GM18498 (cell line): ENCODE data around the gene RPH3AL.

Experiments
- ATAC-seq: cut with Tn5 transposase; IDR thresholded peaks from one replicate; pipeline ENCODE4 v1.9.1; 2021; ENCODE audit warnings: mild to moderate bottlenecking, moderate library complexity; ENCODE audit not compliant: unreplicated experiment

The RPH3AL gene

DNA sequence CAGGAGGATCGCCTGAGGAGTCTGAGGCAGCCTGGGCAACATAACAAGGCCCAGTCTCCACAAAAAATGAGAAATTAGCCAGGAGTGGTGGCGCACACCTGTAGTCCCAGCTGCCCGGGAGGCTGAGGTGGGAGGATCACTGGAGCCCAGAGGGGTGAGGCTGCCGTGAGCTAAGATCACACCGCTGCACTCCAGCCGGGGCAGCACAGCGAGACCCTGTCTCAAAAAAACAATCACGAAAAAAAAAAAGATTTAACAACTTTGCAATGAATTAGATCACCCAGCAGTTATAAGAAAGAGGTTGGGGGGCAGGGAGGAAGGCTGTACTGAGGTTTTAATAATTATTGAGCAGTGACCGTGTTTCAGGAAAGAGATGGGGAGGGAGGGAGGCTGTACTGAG is 49.4 kb downstream of the RPH3AL start:
- no peak for ATAC-seq

- ATAC-seq: no peak
Measured at GRCh38 chr17:302300-302698, 50.3 kb downstream of the RPH3AL start.

- ATAC-seq: no peak
Measured at GRCh38 chr17:301681-302299, 50.8 kb downstream of the RPH3AL start.

DNA sequence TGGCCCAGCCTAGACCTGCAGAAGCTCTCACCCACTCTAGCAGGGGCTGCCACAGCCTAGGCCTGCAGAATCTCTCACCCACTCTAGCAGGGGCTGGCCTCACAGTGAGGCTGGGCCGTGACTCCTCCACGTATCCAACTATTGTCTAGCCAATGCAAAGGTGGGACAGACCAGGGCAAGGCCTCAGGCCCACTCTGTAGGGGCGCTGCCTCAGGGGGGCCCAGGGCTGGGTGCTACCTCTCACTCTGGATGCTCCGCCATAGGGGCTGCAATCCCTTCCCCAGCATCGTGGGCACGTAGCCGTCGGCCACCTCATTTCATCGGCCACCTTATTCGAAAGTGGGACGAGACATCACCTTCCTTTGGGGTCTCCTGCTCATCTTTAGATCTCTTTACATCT is 51.7 kb downstream of the RPH3AL start:
- ATAC-seq: no peak

DNA sequence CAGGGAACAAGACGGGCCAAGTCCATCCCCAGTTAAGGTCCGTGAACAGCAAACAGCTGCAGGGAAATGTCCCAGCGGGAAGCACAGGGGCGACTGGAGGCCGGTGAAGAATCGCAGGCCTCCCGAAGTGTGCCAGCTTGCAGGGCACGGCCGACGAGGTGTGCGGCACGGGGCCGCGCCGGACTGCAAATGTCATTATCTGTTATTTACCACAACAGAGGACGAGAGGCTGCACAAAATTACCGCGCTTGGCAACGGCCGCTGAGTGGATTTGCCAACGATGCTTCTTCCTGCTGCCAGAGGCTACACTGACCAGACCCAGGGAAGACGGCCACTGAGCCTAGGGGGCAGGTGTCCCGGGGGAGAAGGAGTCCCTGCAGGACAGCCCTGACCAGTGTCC is 53.1 kb downstream of the RPH3AL start:
- ATAC-seq: no peak

DNA sequence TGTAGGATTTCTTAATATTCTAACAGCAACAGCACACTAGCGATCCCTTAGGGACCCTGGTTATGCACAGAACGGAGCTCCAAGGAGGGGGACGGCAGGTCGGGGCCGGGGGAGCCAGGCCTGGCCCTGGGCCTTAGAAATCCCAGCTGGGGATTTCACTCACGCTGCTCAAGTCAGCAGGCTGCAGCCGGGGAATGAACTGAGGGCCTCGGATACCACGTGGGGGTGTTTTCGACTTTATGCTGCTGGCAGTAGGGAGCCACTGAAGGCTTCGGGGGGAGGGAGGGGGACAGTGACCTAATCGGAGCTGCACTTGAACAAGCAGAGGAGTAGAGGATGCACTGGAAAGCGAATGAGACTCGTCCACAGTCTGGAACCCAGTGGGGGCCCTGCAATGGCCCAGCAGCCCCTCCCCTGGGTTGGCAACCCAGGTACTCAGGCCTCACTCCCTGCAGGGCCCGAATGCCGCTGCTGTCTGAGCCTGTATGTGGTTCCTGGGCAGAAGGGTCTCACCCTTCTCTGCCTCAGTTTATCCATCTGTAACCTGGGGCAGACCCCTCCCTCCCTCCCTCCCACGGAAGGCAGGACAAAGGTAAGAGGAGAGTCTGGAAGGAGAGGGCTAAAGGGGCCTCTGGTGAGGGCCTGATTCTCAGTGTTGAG is 53.7 kb downstream of the RPH3AL start:
- no peak for ATAC-seq

DNA sequence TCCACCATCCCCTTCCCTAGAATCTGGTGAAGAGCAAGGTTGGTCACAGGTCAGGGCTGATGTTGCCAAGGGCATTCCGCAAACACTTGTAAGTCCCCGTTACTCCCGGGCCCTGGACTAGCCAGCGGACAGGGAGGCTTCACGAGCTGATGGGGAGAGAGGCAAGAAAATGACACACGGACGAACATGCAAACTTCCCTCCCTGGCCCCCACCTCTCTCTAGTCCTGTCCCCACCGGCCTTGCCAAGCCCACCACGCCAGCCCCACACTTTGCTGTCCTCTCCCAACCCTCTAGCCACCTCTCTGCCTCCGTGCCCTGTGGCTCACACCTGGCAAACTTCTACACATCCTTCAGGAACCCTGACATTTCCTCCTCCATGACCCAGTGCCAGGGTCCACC is 54.8 kb downstream of the RPH3AL start:
- no peak for ATAC-seq

- ATAC-seq: no peak
Measured at GRCh38 chr17:296906-297690, 55.5 kb downstream of the RPH3AL start.

GRCh38 chr17:296379-296778 is 56.2 kb downstream of the RPH3AL start:
- ATAC-seq: no peak

DNA sequence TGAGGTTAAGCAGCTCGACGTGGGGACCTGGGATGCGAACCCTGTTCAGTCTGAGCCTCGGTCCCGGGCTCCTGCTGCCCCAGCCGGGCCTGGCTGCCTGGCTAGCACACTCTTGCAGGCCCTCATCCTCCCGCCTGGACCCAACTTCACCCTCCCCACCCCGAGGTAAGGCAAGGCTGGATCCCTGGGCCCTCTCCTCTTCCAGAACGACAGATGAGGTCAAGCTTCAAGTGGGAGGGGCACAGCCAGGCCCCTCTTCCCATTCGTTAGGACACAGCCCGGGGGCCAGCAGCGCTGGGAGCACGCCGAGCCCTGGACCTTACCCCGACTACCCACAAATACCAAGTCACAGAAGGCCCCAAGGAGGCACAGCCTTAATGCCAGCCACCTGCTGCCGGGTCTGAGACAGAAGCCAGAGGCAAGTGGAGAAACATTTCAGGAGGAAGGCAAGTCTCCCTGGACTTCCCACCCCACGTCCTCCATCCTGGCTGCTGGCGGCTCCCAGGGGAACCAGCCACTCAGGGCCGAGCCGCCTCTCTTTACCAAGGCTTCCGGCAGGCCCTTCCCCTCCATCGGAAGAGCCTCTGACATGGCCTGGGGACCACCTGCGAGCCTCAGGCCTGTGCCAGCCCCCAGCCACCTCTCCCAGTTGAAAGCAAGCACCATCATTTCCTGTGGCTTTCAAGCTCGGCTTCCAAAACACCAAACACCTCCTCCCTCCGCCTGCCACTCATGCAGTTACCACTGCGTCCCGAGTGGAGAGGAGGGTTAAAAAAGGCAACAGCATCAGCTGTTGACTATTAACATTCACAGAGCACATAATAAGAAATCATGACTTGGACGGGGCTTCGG is 59.9 kb downstream of the RPH3AL start:
- no peak for ATAC-seq

- no peak for ATAC-seq
Measured at GRCh38 chr17:292016-292415, 60.6 kb downstream of the RPH3AL start.

DNA sequence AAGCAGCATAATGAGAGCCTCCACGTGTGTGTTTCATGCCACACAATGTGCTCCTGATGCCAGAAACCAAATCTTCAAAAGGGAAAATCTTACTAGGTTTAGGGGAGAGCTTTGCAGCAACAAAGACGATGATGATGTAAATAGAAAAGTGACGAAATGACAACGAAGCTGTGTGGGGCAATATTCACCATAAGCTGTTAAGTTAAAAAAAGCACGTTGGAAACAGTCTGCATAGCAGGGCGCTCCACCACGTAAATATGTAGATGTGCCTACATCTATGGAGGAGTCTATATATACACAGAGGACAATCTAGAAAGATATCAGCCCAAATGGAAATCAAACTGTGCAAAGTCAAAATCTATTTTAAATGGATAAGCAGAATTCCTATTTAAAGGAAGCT is 61.0 kb downstream of the RPH3AL start:
- ATAC-seq: no peak

- no peak for ATAC-seq
Measured at GRCh38 chr17:290626-291025, 62.0 kb downstream of the RPH3AL start.

DNA sequence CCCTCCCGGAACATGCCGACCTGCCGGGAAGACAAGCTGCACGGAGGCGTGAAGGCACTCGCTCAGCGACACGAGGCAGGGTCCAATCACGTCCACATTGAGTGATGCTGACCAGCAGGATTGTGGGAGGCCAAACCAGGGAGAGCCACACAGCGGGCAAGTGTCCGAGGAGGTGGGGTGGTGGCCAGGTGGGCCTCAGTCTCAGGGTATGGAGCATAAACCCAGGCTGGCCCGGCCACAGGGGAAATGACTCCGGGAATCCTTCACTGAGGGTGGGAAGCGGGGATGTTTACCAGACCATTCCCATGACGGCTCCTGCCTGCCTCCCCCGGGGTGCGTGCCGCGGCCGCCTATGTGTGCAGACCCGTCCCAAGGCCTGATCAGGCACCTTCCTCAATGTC is 62.5 kb downstream of the RPH3AL start:
- ATAC-seq: no peak

DNA sequence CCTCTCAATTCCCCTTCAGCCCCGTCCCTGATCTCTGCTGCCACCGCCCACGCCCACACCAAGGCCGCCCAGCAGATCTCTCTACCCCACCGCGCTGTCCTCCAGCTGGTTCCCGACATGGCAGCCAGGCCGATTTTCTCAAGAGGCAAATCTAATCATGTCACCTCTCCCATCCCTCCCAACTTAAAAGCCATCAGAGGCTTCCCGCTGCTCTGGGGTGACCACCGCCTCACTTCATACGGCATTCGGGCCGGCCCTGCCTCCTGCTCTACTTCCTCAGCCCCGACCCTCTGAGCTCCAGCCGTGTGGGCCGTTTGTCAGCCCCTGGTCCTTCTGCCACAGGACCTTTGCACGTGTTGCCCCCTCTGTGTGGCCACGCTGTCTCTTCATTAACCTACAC is 63.2 kb downstream of the RPH3AL start:
- ATAC-seq: no peak

GRCh38 chr17:288802-289356 is 63.7 kb downstream of the RPH3AL start:
- no peak for ATAC-seq

DNA sequence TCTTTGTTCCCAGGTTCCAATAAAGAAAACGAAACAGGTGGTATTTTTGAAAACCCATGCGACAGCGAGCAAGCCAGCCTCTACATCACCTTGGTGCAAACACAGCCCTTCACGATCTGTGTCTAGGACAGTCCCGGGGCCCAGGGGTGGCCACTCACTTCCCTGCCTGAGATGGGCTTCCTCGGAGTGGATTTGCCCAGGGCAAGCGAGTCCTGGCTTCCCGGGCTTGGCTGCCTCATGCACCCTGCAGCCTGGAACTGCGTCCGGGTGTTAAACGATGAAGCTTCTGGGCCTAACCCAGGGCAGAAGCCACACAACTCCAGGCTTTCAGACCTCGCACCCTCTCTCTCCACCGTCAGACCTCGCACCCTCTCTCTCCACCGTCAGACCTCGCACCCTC is 66.0 kb downstream of the RPH3AL start:
- no peak for ATAC-seq

DNA sequence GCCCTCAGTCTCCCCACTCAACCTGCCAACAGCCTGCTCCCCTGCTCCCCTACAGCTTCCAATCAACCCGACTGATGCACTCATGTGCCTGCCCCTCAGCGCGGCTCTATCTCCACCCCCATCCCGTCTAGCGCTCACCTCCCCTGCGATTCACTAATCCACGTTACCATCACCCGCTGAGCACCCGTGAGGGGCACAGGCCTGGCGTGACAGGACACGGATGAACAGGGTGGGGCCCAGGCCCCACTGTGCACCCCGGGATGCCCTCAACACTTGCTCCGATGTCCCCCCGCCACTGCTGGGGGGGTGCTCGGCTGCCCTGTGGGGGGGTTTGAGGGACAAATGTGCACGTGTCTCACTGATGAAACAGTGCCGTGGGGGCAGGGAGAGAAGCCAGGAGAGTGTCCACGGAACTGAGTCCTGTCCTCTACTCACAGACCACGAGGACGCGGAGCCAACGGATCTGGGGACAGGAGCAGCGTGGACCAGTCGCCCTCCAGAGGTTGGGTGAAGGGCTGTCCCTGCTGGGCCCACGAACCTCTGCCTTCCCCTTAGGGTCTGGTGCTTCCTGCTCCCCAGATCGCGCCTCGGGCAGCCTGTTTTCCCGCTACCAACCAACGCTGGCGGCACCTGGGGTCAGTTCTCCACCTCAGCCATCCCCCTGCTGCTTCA is 66.7 kb downstream of the RPH3AL start:
- no peak for ATAC-seq

- no peak for ATAC-seq
Measured at GRCh38 chr17:284676-285355, 67.8 kb downstream of the RPH3AL start.
